PC-9 (cell line): ENCODE data around the gene PPP1CA.

Experiments used
- EZH2 ChIP-seq: fragments of 200-600 bp; sonication (generic); IDR thresholded peaks from 2 replicates; pipeline ENCODE4 v1.8.0; 2017; ENCODE audit warnings: antibody characterized with exemption, low read depth
- TF ChIP-seq, protein P1 (sequence below): fragments of 200-600 bp; sonication (generic); conservative IDR thresholded peaks from 2 replicates; pipeline ENCODE4 v1.6.1; 2017; ENCODE audit warnings: mixed run types, antibody characterized with exemption, mild to moderate bottlenecking, moderate library complexity

GRCh38 chr11:67374571-67375281 is 26.9 kb downstream of the PPP1CA start:
- TF ChIP-seq EZH2 = no peak
- TF ChIP-seq, protein P1, sequence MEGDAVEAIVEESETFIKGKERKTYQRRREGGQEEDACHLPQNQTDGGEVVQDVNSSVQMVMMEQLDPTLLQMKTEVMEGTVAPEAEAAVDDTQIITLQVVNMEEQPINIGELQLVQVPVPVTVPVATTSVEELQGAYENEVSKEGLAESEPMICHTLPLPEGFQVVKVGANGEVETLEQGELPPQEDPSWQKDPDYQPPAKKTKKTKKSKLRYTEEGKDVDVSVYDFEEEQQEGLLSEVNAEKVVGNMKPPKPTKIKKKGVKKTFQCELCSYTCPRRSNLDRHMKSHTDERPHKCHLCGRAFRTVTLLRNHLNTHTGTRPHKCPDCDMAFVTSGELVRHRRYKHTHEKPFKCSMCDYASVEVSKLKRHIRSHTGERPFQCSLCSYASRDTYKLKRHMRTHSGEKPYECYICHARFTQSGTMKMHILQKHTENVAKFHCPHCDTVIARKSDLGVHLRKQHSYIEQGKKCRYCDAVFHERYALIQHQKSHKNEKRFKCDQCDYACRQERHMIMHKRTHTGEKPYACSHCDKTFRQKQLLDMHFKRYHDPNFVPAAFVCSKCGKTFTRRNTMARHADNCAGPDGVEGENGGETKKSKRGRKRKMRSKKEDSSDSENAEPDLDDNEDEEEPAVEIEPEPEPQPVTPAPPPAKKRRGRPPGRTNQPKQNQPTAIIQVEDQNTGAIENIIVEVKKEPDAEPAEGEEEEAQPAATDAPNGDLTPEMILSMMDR = no peak
